ENCODE results near the gene NUFIP1. TPM values are rescaled to one million over a fixed set of nuclear protein-coding genes. Genes with fewer than 3 reads are reported as not detected.

NUFIP1 gene
- total RNA-seq, 1 donor from 2014 or later, result 7.6 TPM

- no peak overlapping the region for H3K4me3 ChIP-seq (ENCODE audit: insufficient read depth, low read depth, low read length)
- peak overlapping the region; percentile 26 for H3K4me2 ChIP-seq (ENCODE audit: low read length)
- H3K79me2 ChIP-seq (ENCODE audit: insufficient read depth, low read length), result no peaks in the 10 kb centered on the region
- H3K9ac ChIP-seq (ENCODE audit: low read length), result peak overlapping the region; percentile 29
- peaks cover 21% of the 10 kb centered on the region for H3K4me1 ChIP-seq (ENCODE audit: insufficient read depth, low read length)
- H3K4me1 Mint-ChIP-seq (ENCODE audit: low read depth, unreplicated experiment), result peaks cover 15% of the 10 kb centered on the region
- H3K27ac Mint-ChIP-seq (ENCODE audit: unreplicated experiment), result peak overlapping the region; percentile 42
- H3K9me3 ChIP-seq (ENCODE audit: insufficient read depth, low read depth, low read length), result no peaks in the 10 kb centered on the region
- H3K4me3 Mint-ChIP-seq (ENCODE audit: unreplicated experiment), result no peak overlapping the region
- H3K9me3 Mint-ChIP-seq (ENCODE audit: unreplicated experiment), result no peaks in the 10 kb centered on the region
- FAIRE-seq (peak; percentile 17), DNase-seq (ENCODE audit: low read depth) (peak; percentile 100)
- H3K36me3 ChIP-seq (ENCODE audit: insufficient read depth, low read length), result no peaks in the 10 kb centered on the region
- no peaks in the 10 kb centered on the region for H4K20me1 ChIP-seq (ENCODE audit: insufficient read depth, low read length)
- peak overlapping the region; percentile 6 for H2AFZ ChIP-seq (ENCODE audit: low read depth, low read length)
- H3K27me3 ChIP-seq (ENCODE audit: insufficient read depth, low read length), result peaks cover 6% of the 10 kb centered on the region
- peak overlapping the region; percentile 71 for H3K27ac ChIP-seq (ENCODE audit: low read depth, low read length)
- H3K36me3 Mint-ChIP-seq (ENCODE audit: low read depth, unreplicated experiment), result no peaks in the 10 kb centered on the region
- peaks cover 8% of the 10 kb centered on the region for H3K27me3 Mint-ChIP-seq (ENCODE audit: low read depth, unreplicated experiment)
- TF ChIP-seq CTCF (IDR thresholded peaks at IDR 0.05; ENCODE audit: insufficient read depth, low read depth, low read length) (no peak), EZH2 (IDR thresholded peaks at IDR 0.05; ENCODE audit: insufficient read depth, low read length) (no peak)
Observed at GRCh38 chr13:44921931-44922758, 67.1 kb downstream of the NUFIP1 start.

GRCh38 chr13:44921246-44921877 lies 67.9 kb downstream of the NUFIP1 start:
- H3K9me3 Mint-ChIP-seq (ENCODE audit: unreplicated experiment), result no peaks in the 10 kb centered on the region
- H3K4me3 Mint-ChIP-seq (ENCODE audit: unreplicated experiment), result peak overlapping the region; percentile 18
- peaks cover 8% of the 10 kb centered on the region for H3K27me3 Mint-ChIP-seq (ENCODE audit: low read depth, unreplicated experiment)
- peak overlapping the region; percentile 31 for H3K27ac Mint-ChIP-seq (ENCODE audit: unreplicated experiment)
- no peaks in the 10 kb centered on the region for H3K36me3 Mint-ChIP-seq (ENCODE audit: low read depth, unreplicated experiment)
- peak overlapping the region; percentile 26 for H3K4me2 ChIP-seq (ENCODE audit: low read length)
- no peaks in the 10 kb centered on the region for H3K9me3 ChIP-seq (ENCODE audit: insufficient read depth, low read depth, low read length)
- peaks cover 15% of the 10 kb centered on the region for H3K4me1 Mint-ChIP-seq (ENCODE audit: low read depth, unreplicated experiment)
- H3K27me3 ChIP-seq (ENCODE audit: insufficient read depth, low read length), result peaks cover 6% of the 10 kb centered on the region
- H3K79me2 ChIP-seq (ENCODE audit: insufficient read depth, low read length), result no peaks in the 10 kb centered on the region
- H3K36me3 ChIP-seq (ENCODE audit: insufficient read depth, low read length), result no peaks in the 10 kb centered on the region
- no peak overlapping the region for H3K4me3 ChIP-seq (ENCODE audit: insufficient read depth, low read depth, low read length)
- H3K4me1 ChIP-seq (ENCODE audit: insufficient read depth, low read length), result peaks cover 21% of the 10 kb centered on the region
- FAIRE-seq (no peak), DNase-seq (ENCODE audit: low read depth) (no peak)
- peak overlapping the region; percentile 71 for H3K27ac ChIP-seq (ENCODE audit: low read depth, low read length)
- TF ChIP-seq EZH2 (IDR thresholded peaks at IDR 0.05; ENCODE audit: insufficient read depth, low read length) (no peak), CTCF (IDR thresholded peaks at IDR 0.05; ENCODE audit: insufficient read depth, low read depth, low read length) (no peak)
- no peaks in the 10 kb centered on the region for H4K20me1 ChIP-seq (ENCODE audit: insufficient read depth, low read length)
- no peak overlapping the region for H2AFZ ChIP-seq (ENCODE audit: low read depth, low read length)
- H3K9ac ChIP-seq (ENCODE audit: low read length), result peak overlapping the region; percentile 29

Data from astrocyte (in vitro differentiated cells and primary cell).